ENCODE results near the gene BTBD16.

- TF ChIP-seq CTCF (IDR thresholded peaks at IDR 0.05) (no peak), POLR2A (IDR thresholded peaks at IDR 0.05) (no peak), EP300 (IDR thresholded peaks at IDR 0.05) (no peak)
Measured at GRCh38 chr10:122263971-122264370, 7.1 kb upstream of the BTBD16 start.

Data from tibial nerve (tissue), 4 donors.